ENCODE results near the gene PPP4R1. TPM values are rescaled to one million over a fixed set of nuclear protein-coding genes. Genes with fewer than 3 reads are reported as not detected.

PPP4R1 gene
- total RNA-seq, 1 donor from 2014 or later: 131 TPM

GRCh38 chr18:9507565-9508088 is 106.7 kb downstream of the PPP4R1 start:
- Mint-ChIP-seq H3K27ac (ENCODE audit: unreplicated experiment) (no peak overlapping the region), H3K9me3 (ENCODE audit: unreplicated experiment) (peaks cover 8% of the 10 kb centered on the region), H3K36me3 (ENCODE audit: unreplicated experiment) (peaks cover 8% of the 10 kb centered on the region), H3K4me1 (ENCODE audit: unreplicated experiment) (peaks cover 29% of the 10 kb centered on the region), H3K4me3 (ENCODE audit: unreplicated experiment) (no peak overlapping the region), H3K27me3 (ENCODE audit: unreplicated experiment) (no peaks in the 10 kb centered on the region)
- no peak for TF ChIP-seq CTCF (IDR thresholded peaks at IDR 0.05)
- no peak for DNase-seq (ENCODE audit: extremely low spot score, unreplicated experiment)

- H3K27me3 Mint-ChIP-seq (ENCODE audit: unreplicated experiment): no peaks in the 10 kb centered on the region
- H3K4me3 Mint-ChIP-seq (ENCODE audit: unreplicated experiment): no peak overlapping the region
- H3K9me3 Mint-ChIP-seq (ENCODE audit: unreplicated experiment): peaks cover 11% of the 10 kb centered on the region
- peak overlapping the region; percentile 14 for H3K27ac Mint-ChIP-seq (ENCODE audit: unreplicated experiment)
- H3K36me3 Mint-ChIP-seq (ENCODE audit: unreplicated experiment): peaks cover 15% of the 10 kb centered on the region
- no peak for TF ChIP-seq CTCF (IDR thresholded peaks at IDR 0.05)
- DNase-seq (ENCODE audit: extremely low spot score, unreplicated experiment): no peak
- H3K4me1 Mint-ChIP-seq (ENCODE audit: unreplicated experiment): peaks cover 29% of the 10 kb centered on the region
Observed at GRCh38 chr18:9506046-9506792, 108.1 kb downstream of the PPP4R1 start.

Other genes starting within 250 kb of the PPP4R1 start
- gene RALBP1, start 139.0 kb downstream of the PPP4R1 start, total RNA-seq: 48.3 and 50.9 TPM in 2 replicates
- gene RAB31, start 93.7 kb upstream of the PPP4R1 start, total RNA-seq: 90.8 and 97.2 TPM in 2 replicates

Measured in osteocyte (in vitro differentiated cells).